ENCODE data around the gene ORAI3. TPM values are rescaled to one million over a fixed set of nuclear protein-coding genes. Genes with fewer than 3 reads are reported as not detected.

Gene ORAI3
- total RNA-seq, 1 experiment from 2014 or later: 9.0 TPM

DNA sequence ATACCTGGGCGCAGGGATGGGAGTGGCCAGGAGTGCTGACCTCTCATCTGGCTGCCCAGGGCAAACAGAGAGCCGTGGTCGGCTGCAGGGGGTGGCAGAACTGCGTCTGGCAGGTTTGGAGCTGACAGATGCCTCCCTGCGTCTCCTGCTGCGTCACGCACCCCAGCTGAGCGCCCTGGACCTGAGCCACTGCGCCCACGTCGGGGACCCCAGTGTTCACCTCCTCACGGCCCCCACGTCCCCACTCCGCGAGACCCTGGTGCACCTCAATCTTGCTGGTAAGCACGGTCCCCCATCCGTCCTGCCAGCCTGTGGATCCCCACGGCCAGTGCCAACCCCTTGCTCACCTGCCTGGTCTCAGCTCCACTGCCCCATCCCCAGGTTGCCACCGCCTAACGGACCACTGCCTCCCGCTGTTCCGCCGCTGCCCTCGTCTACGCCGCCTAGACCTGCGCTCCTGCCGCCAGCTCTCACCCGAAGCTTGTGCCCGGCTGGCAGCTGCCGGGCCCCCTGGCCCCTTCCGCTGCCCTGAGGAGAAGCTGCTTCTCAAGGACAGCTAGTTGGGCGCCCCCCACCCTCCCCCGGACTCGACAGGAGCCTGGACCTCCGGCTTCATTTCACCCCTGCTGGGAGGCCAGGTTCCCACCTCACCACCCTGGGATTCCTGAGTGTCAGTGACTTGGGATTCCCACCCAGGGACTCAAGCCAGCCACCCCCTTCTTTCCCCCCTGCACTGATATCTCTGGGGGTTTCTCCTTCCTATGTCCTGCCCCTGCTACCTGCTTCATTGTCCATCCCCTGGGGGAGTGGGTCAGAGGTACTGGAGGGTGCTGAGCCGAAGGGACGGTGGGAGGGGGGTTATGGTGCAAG is 2.0 kb upstream of the ORAI3 start:
- RAD21 ChIA-PET (ENCODE audit: low non-redundant PET in 1 of 2, low total read pairs in 2 of 2, uncharacterized antibody in 2 of 2, unreplicated experiment in 2 of 2): no interaction called here
- peaks cover 18 to 39% of the 10 kb centered on the region in 2 experiments for H3K4me1 ChIP-seq (ENCODE audit: control insufficient read depth in 1 of 2, insufficient read depth in 2 of 2, low read length in 2 of 2)
- DNase-seq (ENCODE audit: low read depth, low spot score): no peak
- H3K9ac ChIP-seq (ENCODE audit: low read length): no peak overlapping the region
- intact Hi-C loops (cut with micrococcal nuclease): no loop called here
- CTCF ChIA-PET: no interaction called here
- BruUV-seq (replicated peaks): no TSS peak
- no peak overlapping the region for H3K27ac ChIP-seq (ENCODE audit: low read depth, low read length)
- H3K4me2 ChIP-seq (ENCODE audit: low read length): no peak overlapping the region
- no peak for ATAC-seq
- no peaks in the 10 kb centered on the region for H3K27me3 ChIP-seq (ENCODE audit: insufficient read depth, low read length)
- no peak overlapping the region for H2AFZ ChIP-seq (ENCODE audit: low read depth, low read length, poor library complexity, severe bottlenecking)
- peaks cover 3% of the 10 kb centered on the region; the same call in 1 of the 2 replicates for H3K79me2 ChIP-seq (ENCODE audit: insufficient read depth, low read length)
- no peak overlapping the region for H3K4me3 ChIP-seq (replicated peaks in 1 of 2; ENCODE audit: low read depth in 1 of 2, low read length in 2 of 2)
- POLR2A ChIA-PET: no interaction called here
- no peaks in the 10 kb centered on the region for H3K9me3 ChIP-seq (ENCODE audit: control insufficient read depth in 1 of 2, insufficient read depth in 1 of 2, low read depth in 1 of 2, low read length in 2 of 2)
- no peak for TF ChIP-seq CBX3 (IDR thresholded peaks at IDR 0.05; ENCODE audit: low read depth)
- TF ChIP-seq ELF1 (IDR thresholded peaks at IDR 0.05; ENCODE audit: borderline replicate concordance, low read depth): no peak
- no peak for TF ChIP-seq POLR2A (IDR thresholded peaks at IDR 0.05; ENCODE audit: borderline replicate concordance, extremely low read depth, insufficient read depth, insufficient read length)
- no peak for TF ChIP-seq RAD21 (IDR thresholded peaks at IDR 0.05; ENCODE audit: low read depth)
- no peak for TF ChIP-seq POLR2AphosphoS5 (IDR thresholded peaks at IDR 0.05; ENCODE audit: low read depth, low read length)
- TF ChIP-seq EZH2phosphoT487 (IDR thresholded peaks at IDR 0.05; ENCODE audit: borderline replicate concordance): no peak
- no peak for TF ChIP-seq EZH2 (IDR thresholded peaks at IDR 0.05)
- TF ChIP-seq YY1 (IDR thresholded peaks at IDR 0.05; ENCODE audit: extremely low read depth, insufficient replicate concordance, low read depth, low read length): no peak
- no peak for TF ChIP-seq SRF (IDR thresholded peaks at IDR 0.05; ENCODE audit: low read depth)
- no peak for TF ChIP-seq ZFX (IDR thresholded peaks at IDR 0.05)
- no peak for TF ChIP-seq JUND (IDR thresholded peaks at IDR 0.05)
- TF ChIP-seq SIN3A (IDR thresholded peaks at IDR 0.05; ENCODE audit: low read depth): no peak
- TF ChIP-seq TCF7L2 (IDR thresholded peaks at IDR 0.05; ENCODE audit: borderline replicate concordance, extremely low read depth, insufficient read depth, insufficient read length): no peak
- TF ChIP-seq, protein P1, sequence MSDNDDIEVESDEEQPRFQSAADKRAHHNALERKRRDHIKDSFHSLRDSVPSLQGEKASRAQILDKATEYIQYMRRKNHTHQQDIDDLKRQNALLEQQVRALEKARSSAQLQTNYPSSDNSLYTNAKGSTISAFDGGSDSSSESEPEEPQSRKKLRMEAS (IDR thresholded peaks at IDR 0.05): no peak
- TF ChIP-seq CEBPB (IDR thresholded peaks at IDR 0.05; ENCODE audit: low read depth): no peak
- peaks cover 14 to 20% of the 10 kb centered on the region in 2 experiments for H3K36me3 ChIP-seq (ENCODE audit: control insufficient read depth in 1 of 2, insufficient read depth in 2 of 2, low read length in 2 of 2)
- no peaks in the 10 kb centered on the region for H4K20me1 ChIP-seq (ENCODE audit: insufficient read depth)
- H3K9me2 ChIP-seq (ENCODE audit: insufficient read depth): no peaks in the 10 kb centered on the region
